ENCODE measurements around the gene MARCHF6.
"Not testable (repeated sequence)": the region's sequence is repeated elsewhere in the genome, so short reads cannot be mapped to it uniquely, and the experiment has no call there.

The MARCHF6 gene

DNA sequence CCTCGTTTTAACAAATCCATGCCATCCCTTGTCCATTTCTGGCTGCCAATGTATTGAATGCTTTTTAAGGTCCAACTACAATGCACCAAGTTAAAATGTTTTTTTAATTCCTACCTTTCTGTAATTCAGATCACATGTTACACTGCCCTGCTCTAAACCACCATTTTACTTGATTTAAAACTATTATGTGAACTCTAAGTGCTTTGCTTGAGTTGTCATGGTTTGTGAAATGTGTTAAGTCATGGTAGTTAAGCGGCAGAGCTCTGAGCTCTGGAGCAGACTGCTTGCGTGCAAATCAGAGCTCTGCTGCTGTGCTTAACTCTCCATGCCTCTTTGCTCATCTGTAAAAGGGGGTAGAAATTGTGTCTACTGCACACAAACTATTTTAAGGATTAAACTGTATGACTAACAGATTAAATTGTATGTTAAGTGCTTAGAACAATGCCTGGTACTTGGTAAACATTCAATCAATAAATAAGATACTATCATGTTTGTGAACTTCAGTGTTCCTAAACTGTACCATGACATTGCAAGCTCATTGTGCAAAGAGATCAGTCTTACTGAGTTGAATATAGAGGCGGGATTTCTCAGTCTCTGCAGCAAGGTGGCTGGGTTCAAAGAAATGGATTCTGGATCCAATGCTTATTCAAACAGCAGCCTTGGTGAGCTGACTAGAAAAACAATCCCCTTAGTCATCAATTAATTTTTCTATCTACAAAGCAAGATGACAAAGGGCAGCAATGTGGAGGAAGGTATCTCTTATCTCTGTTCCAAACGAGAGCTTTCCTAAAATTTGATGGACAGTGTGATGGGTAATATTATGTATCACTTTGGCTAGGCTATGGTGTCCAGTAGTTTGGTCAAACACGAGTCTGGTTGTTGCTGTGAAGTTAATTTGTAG, 29.7 kb upstream of the MARCHF6 start:
- no peak for DNase-seq (ENCODE audit: low read depth in 4 of 4, low spot score in 1 of 4)

DNA sequence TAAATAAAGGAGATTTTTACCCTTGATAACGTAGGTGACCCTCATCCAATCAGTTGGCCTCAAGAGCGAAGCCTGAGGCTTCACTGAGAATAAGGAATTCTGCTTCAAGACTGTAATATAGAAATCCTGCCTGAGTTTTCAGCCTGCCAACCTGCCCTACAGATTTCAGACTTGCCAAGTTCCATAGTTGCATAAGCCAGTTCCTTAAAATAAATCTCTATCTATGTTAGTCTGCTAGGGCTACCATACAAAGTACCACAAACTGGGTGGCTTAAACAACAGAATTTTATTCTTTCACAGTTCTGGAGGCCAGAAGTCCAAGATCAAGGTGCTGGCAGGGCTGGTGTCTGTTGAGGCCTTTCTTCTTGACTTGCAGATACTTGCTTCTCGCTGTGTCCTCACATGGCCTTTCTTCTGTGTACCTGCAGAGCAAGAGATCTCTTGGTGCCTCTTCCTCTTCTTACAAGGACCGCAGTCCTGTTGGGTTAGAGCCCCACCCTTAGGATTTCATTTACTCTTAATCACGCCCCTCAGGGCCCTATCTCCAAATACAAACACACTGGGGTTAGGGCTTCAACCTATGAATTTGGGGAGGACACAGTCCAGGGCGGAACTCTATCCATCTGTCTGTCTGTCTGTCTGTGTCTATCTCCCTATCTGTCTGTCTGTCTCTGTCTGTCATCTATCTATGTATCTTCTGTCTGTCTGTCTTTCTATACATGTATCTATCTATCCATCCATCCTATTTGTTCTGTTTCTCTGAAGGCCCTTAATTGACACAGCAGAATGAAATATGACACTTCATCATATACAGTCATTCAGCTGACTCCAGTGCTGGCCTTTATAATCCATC, 28.8 kb upstream of the MARCHF6 start:
- no peak for DNase-seq (ENCODE audit: low read depth in 4 of 4, low spot score in 1 of 4)

DNA sequence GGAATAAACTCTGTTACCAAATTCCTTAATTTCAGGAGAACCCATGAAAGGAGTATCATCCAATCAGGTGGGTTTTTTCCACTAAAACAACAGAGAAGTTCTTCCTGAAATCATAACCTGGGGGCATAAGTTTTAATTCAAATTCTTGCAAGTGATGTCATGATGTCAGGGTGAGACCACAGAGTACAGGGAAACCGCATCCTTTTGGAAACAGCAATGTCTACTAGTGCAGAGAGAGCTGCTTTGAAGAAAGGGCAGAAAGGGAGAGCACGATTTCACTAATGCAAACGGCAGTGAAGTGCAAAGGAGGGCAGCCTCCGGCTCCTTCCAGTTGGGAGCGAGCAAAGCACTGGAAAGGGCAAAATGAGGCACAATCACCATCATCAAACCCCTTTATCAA, 25.2 kb upstream of the MARCHF6 start:
- no peak for DNase-seq (ENCODE audit: low read depth in 4 of 4, low spot score in 1 of 4)

DNA sequence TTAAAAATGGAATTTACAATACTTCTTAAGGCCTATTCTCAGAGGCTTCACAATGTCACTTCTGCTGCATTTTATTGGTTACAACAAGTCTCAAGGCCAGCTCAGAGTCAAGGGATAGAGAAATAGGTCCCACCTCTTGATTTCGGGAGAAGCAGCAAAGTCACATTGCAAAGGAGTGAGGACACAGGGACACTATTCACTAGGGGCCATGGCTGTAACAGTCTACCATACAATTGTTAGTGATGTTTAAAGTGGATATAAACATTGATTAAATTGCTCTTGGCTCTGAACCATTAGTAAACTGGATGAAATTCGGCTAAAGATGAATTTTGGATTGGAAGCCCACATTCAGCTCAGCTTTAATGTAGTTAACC, 24.1 kb upstream of the MARCHF6 start:
- no peak for DNase-seq (ENCODE audit: low read depth in 4 of 4, low spot score in 1 of 4)

DNA sequence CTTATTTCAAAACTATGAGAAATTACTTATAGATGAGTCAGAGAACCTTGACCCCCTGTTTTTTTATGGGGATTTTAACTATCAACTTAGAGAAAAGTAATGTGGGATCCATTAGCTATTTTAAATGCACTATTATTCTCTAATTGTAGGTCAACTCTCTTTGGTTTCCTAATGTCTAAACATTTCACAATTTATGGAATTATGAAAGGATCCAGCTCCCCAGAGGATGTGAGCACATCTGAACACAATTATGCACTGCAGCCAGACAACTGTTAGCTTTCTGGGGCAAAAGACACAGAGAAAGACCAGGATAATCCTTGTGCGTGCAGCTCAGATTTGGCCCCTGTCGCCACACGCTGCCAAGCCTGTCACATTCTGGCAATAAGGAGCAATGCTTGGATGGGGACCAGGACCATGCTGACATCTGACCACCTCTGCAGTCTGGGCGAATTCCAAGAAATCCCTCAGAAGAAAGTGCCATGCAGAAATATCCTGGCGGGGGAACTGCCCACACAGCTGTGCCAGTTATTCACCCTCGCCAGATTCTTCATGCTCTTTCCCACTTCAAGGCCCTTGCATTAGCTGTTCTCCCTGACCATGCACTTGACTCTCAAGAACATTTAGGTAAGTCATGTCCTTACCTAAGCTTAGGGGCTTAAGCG, 23.5 kb upstream of the MARCHF6 start:
- DNase-seq (ENCODE audit: low read depth in 4 of 4, low spot score in 1 of 4), result no peak

DNA sequence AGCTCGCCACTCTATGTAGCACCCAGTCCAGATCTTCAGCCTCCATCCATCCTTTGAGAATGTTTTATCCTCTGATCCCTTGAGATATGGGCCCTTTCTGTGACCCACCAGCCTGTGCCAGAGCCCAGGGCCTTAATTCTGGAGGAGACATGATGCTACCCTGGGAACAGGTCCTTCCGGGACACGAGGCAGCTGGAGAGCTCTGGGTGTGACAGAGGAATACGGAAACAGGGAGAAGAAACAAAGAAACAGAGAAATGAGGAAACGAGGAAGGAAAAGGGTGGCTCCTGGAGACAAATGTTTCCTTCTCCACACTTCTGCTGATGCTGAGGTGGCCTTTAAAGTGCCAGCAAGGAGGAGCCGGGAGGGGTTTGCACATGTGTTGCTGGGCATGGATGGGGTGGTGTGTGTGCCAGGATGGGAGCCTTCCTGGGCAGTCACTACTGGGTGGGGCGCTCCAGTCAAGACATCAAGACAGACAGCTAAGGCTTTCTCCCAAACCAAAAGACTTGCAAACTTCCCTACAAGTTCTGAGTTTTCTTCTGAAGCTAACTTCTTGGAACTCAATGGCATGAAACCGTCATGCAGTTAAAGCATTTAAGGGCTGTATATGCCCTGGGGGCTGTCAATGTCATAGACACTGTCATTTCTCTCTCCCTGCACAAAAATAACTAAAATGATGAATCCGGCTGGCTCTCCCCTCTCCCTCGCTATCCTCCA, 22.8 kb upstream of the MARCHF6 start:
- DNase-seq (ENCODE audit: low read depth in 4 of 4, low spot score in 1 of 4), result no peak

DNA sequence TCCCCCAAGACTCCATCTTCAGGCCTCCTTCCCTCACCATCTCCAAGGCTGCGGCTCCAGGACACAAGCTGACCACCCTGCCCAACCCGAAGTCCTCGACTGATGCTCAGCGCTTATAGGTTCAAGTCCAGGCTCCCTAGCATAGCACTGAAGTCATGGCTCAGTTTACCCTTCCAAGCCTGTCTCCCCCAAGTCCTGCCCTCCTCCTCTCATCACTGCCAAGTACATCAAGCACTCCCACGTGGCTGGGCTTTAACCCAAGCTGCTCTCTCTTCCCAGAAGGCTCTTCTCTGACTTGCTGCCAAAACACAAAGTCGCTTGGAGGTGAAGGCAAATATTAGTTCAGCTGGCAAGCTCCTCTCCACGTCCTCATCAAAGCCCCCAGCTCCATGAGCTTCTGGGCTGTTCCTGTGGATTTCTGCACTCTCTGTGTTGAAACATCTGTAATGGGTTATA, 22.1 kb upstream of the MARCHF6 start:
- DNase-seq (ENCODE audit: low read depth in 4 of 4, low spot score in 1 of 4), result no peak

DNA sequence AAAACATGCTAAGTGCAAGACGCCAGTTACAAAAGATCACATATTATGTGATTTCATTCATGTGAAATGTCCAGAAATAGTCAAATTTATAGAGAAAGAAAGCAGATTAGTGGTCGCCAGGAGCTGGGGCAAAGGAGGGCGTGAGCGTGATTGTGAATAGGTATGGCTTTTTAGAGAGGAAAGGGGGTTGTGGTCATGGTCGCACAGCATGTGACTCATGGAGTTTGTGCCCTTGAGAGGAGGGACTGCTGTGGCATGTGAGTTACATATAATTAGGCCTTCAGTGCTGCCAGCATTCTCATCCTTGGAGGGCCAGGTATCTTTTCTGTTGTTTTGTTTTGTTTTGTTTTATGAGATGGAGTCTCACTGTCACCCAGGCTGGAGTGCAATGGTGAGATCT, 21.2 kb upstream of the MARCHF6 start:
- DNase-seq (ENCODE audit: low read depth in 4 of 4, low spot score in 1 of 4), result no peak

DNA sequence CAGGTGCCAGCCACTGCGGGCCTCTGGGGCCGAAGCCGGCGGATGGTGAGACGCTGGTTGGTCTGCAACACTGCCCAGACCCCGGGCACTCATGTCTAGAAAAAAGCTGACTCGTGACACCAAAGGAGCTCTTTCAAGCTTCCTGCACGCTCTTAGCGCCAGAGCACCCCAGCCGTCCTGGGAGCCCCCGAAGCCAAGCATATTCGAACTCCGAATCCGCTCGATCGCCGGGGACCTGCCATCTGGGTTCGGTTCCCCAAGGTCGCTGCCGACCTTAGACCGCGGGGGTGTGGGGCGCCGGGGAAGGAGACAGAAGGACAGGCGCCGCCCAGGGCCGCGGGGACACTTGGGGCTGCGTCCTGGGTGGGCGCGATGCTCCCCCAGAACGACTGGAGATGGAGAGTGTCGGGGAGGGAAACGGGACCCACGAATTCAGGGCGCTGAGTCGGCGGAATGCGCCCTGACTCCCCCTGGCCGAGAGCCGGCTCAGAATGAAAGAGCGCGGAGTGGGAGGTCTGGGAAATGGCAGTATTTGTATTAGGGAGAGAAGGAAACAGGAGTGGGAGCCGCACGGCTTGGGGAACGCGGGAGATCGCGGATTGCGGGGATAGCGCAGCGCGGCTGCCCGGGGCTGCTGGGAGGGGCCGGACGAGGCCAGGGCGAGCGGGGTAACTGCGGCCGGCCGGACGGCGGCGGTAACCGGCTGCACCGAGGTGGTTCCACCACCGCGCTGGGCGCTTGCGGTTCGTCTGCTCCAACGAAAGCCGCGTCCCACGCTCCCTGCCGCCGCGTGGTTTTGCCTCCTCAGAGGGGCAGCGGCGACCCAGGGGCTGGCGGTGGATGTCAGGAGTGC, 20.1 kb upstream of the MARCHF6 start:
- no peak for DNase-seq (ENCODE audit: low read depth in 4 of 4, low spot score in 1 of 4)

DNA sequence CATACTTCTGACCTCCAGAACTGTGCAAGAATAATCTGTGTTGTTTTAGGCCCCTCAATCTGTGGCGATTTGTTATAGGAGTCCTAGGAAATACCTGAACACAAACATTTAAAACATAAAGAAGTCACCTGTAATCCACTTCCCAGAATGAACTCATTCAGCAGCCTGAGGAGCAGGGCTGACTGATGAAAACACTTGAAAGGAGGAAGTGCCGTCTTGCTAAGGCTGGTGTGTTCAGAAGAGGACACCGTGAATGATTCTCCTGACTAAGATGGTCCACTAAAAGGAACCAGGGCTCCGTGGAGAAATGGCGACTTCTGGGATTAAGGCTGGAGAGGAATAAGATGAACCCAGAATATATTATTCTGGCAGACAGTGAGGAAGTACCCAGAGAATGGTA, 18.7 kb upstream of the MARCHF6 start:
- DNase-seq (ENCODE audit: low read depth in 4 of 4, low spot score in 1 of 4), result no peak

DNA sequence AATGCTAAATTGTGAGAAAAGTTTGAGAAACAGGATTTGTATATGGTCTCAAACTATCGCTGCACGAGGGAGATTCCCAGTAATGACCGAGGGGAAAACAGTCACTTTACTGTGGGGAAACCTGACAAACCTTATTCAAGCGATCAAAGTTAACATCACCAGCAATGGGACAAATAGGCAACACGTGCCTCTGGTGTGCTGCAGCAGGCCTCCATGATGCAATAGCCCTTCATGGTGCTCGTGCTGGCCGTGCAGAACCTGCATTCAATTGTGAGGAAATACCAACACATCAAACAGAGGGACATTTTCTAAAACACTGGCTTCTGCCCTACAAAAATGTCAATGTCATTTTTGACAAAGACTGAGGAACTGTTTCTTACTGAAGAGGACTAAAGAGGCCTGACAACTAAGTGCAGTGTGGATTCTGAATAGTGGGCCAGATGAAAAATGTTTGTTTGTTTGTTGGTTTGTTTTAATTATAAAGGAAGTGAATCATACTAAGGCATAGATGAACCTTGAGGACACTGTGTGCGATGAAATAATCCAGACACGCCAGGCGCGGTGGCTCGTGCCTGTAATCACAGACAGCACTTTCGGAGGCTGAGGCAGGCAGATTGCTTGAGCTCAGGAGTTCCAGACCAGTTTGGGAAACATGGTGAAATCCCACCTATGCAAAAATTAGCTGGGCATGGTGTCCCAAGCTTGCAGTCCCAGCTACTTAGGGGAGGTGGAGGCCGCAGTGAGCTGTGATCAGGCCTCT, 17.6 kb upstream of the MARCHF6 start:
- no peak for DNase-seq (ENCODE audit: low read depth in 4 of 4, low spot score in 1 of 4)

DNA sequence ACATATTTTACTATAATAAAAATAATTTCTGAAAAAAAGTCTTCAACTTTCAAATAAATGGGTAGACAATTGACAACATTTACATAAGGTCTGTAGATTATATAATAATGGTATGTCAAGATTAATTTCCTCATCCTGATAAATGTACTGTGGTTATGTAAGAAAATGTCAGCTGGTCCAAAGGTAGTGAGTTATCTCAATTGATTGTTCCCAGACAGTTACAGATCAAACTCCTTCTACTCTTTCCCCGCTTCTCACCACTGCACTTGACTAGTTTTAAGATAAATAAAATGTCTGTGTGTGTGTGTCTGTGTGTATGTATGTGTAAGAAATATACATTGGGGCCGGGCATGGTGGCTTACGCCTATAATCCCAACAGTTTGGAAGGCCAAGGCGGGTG, 16.4 kb upstream of the MARCHF6 start:
- no peak for DNase-seq (ENCODE audit: low read depth in 4 of 4, low spot score in 1 of 4)

DNA sequence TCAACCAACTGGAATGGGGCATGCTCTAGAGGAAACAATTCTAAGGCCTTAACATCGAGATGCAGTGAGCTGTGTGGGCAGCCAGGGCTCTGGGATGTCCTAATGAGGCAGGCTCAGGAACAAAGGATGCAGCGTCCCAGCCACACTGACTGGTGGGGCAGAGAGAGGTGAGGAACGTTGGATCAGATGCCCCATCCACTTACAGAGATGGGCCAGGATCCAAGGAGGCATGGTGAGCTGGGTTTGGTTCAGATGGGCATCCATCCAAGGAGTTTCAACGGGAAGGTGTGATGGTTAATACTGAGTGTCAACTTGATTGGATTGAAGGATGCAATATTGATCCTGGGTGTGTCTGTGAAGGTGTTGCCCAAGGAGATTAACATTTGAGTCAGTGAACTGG, 15.5 kb upstream of the MARCHF6 start:
- DNase-seq (ENCODE audit: low read depth in 4 of 4, low spot score in 1 of 4), result no peak

DNA sequence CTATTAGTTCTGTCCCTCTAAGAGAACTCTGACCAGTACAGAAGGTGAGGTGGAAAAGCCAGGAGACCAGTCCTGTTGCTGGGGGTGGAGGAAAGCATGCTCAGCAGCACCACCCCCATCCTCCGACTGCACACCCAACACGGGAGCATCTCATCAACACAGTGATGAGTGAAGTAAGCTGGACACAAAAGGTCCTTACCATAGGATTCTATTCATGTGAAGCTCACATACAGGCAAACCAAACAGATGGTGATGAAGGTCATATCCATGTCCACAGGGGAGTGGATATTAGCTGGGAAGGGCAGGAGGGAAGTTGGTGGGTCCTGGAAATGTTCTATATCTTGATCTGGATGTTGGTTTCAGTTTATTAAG, 14.8 kb upstream of the MARCHF6 start:
- DNase-seq (ENCODE audit: low read depth in 4 of 4, low spot score in 1 of 4), result no peak

DNA sequence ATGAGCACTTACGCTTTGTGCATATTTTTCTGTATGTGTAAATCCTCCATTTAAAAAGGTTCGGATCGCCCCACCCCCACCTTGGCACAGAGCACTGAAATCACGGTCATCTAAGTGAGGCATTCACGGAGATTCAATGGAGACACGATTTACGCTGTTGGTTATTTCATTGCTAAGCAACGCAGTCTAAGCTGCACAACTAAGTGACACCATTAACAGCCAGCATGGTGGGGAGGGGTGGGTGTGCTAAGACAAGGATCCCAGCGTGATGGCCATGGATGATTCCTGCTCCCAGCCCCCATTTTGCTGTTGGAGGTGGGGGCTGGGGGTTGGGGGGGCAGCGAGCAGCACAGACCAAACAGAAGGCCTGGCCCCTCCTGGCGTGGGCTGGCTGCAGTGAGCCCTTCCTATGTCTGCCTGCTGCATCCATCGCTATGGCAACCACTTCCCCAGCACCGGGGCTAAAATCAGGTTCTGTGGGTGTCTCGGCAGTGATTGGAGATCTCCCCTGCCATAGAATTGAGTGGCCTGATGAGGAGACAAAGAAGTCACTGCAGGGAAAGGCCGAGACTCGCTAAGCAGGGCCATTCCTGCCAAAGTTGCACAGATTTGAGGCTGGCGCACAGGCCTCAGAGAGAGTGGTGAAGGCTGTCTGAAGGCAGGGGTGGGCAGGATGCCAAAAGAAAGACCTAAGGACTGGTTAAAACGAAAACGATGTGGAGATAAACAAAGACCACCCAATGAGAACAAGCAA, 14.3 kb upstream of the MARCHF6 start:
- DNase-seq (ENCODE audit: low read depth in 4 of 4, low spot score in 1 of 4), result no peak

DNA sequence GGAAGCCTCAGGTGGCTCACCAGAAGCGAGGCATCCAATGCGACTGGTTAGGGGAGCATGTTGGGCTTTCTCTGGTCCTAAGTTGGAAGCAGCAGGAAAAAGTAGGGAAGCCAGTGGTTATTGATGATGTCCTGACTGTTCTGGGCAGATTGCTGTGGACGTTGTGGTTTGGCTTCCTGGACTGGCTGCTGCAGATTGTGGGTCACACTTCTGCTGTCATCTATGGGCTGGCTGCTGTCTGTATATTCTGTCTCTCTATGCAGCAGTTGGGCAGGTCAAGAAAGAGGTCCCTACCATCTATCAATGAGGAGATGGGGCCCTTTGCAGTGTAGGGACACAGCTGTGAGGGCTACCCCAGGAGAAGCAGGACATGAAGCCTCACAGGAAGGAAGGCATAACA, 13.5 kb upstream of the MARCHF6 start:
- no peak for DNase-seq (ENCODE audit: low read depth in 4 of 4, low spot score in 1 of 4)

DNA sequence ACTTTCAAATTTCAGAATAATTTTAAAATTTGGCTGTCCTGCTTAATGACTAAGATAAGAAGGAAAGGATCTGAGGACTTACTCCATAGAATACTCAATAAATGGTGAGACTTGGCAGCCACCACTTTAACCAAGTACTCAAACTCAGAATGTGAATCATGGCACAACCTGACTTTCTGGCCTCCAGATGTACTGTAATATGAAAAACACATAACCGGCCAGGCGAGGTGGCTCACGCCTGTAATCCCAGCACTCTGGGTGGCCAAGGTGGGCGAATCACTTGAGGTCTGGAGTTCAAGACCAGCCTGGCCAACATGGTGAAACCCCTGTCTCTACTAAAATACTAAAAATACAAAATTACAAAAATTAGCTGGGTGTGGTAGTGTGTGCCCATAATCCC, 10.0 kb upstream of the MARCHF6 start:
- no peak for DNase-seq (ENCODE audit: low read depth in 4 of 4, low spot score in 1 of 4)

DNA sequence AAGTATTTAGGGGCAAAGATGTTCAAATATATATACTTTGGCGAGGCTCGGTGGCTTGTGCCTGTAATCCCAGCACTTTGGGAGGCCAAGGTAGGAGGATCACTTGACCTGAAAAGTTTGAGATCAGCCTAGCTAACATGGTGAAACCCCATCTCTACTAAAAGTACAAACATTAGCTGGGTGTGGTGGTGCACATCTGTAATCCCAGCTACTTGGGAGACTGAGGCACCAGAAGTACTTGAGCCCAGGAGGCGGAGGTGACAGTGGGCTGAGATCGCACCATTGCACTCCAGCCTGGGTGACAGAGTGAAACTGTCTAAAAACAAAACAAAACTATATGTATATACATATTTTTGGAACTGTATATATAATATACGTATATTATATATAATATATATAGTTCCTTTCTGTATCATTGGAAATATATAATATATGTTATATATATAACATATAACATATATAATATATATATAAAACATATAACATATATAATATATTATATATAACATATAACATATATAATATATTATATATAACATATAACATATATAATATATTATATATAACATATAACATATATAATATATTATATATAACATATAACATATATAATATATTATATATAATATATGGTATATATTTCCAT, 8.9 kb upstream of the MARCHF6 start:
- not testable (repeated sequence) for DNase-seq (ENCODE audit: low read depth in 4 of 4, low spot score in 1 of 4)
